H54 (cell line): Measurements from ENCODE around the gene TBKBP1.

ENCODE experiments used
- DNase-seq: peaks from one replicate; pipeline ENCODE4 v3.0.0; 2011; ENCODE audit warnings: low spot score, mixed read lengths; ENCODE audit not compliant: insufficient read length
- FAIRE-seq: peaks from 3 replicates; lab custom pipeline; 2011; peaks lifted over from hg19 to GRCh38; lab: Jason Lieb, UNC
- POLR2A ChIP-seq: IDR thresholded peaks from 2 replicates; pipeline ENCODE4 v1.6.1; 2011; ENCODE audit warnings: low read depth, mild to moderate bottlenecking, low read length

TBKBP1 gene

DNA sequence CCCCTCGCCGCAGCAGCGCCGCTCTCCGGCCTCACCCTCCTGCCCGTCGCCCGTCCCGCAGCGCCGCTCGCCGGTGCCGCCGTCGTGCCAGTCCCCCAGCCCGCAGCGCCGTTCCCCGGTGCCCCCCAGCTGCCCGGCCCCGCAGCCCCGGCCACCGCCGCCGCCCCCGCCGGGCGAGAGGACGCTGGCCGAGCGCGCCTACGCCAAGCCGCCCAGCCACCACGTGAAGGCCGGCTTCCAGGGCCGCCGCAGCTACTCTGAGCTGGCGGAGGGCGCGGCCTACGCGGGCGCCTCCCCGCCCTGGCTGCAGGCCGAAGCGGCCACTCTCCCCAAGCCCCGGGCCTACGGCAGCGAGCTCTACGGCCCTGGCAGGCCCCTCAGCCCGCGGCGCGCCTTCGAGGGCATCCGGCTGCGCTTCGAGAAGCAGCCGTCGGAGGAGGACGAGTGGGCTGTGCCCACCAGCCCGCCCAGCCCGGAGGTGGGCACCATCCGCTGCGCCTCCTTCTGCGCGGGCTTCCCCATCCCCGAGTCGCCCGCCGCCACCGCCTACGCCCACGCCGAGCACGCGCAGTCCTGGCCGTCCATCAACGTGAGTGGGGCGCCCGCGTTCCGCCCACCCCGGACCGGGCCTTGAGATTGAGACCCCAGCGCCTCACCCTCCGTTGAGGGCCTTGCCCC, 15.0 kb downstream of the TBKBP1 start:
- no peak for FAIRE-seq
- TF ChIP-seq POLR2A = no peak
- no peak for DNase-seq

GRCh38 chr17:47709594-47709993, 15.6 kb downstream of the TBKBP1 start:
- DNase-seq (no peak), FAIRE-seq (no peak)
- TF ChIP-seq POLR2A = no peak

- no peak for TF ChIP-seq POLR2A
- no peak for DNase-seq
- no peak for FAIRE-seq
Observed at GRCh38 chr17:47711366-47712099, 17.6 kb downstream of the TBKBP1 start.

DNA sequence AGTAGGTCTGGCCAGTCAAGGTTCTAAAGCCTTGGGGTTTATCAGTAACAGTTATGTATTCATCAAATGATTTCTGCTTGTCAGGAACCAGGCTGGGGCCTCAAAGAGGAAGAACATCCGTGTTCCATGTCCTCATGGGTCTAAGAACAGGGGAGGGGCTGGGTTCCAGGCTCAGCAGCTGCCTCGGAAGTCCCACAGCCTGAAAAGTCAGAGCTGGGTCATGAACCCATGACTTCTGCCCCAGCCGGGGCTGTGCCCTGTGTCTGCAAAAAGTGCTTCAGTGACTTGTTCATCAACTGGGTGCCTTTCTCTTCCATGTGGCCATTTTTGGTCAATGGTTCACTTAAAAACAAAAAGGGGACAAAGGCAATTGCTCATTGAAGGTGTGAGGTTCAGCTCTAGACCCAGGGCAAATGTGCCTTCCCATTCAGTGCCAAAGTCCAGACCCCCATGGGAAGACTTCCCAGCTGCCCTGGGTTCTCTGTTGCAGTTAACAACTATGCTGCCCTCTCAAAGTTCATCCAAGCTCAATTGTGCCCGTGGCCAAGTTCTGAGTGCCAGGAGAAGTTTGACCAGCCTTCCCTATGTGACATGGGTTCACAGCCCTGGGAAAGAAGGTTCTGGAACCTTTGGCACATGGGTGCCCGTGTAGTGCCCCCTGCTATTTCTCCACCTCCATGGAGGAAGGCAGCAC, 18.5 kb downstream of the TBKBP1 start:
- TF ChIP-seq POLR2A = no peak
- FAIRE-seq = no peak
- DNase-seq = no peak

- no peak for FAIRE-seq
- DNase-seq = no peak
- no peak for TF ChIP-seq POLR2A
Observed at GRCh38 chr17:47713980-47714700, 20.2 kb downstream of the TBKBP1 start.

DNA sequence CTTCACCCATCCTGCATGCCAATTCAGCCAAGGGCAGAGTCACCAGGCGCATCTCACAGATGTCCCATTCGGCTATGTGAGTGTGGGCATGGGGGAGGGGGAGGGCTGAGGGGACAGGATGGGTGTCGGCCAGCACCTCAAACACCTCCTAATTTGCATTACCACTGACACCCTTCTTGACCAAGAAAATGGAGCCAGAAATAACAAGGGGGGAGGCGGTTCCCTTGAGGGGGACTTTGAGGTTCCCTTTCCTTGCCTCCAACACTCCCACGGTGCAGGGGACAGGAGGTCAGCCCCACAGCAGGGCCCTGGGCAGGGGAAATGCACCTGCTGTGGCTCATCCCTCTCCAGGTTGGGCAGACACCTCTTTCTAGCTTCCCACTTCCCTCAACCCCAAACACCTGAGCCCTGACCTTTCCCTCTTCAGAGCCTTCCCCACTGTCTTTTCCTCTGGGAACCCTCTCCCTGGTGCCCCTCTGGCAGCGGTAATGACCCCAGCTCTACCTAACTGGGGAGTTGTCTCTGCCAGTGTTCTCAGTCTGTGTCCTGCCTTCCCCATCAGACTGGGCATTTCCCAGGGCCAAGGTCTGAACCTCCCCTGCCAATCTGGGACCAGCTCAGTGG, 20.9 kb downstream of the TBKBP1 start:
- TF ChIP-seq POLR2A = no peak
- FAIRE-seq = no peak
- no peak for DNase-seq

GRCh38 chr17:47715669-47716325, 21.8 kb downstream of the TBKBP1 start:
- DNase-seq (no peak), FAIRE-seq (no peak)
- TF ChIP-seq POLR2A = no peak

DNA sequence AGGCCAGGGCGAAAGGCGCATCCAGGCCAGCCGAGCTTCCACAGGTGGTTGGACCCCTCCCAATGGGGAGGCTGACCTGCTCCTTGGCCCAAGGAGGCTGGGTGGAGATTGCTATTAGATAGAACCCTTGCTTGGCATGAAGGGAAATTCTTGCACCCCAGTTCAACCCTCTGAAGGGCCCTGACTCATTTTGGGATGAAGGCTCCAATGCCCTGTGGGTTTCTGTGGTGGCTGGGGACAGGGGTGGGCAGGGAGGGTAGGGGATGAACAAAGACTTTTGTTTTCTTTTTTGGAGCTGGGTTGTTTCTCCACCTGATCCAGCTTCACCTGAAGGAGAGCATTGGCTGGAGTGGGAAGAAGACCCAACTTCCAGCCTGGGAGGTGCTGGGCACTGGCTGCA, 22.4 kb downstream of the TBKBP1 start:
- DNase-seq = no peak
- no peak for FAIRE-seq
- no peak for TF ChIP-seq POLR2A

DNA sequence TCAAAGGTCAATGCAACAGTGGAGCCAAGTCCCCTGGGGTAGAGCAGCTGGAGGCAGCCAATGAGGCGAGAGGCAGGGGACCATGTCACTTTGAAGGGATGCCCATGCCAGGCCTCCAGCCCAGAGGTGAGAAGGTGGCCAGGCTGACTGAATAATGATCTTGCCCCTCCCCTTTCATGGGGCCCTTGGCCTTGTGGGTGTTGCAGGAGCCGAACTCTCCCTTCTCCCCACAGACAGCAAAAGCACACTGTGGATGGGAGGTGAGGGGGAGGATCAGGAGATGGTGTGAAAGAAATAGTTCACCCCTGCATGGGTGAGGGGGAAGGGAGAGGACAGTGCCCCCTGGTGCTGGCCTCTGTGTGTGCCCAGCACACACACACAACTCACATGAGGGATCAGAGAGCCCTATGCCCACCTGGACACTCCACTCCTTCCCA, 23.3 kb downstream of the TBKBP1 start:
- no peak for FAIRE-seq

GRCh38 chr17:47717979-47718621, 24.1 kb downstream of the TBKBP1 start:
- DNase-seq (no peak), FAIRE-seq (no peak)
- TF ChIP-seq POLR2A = no peak

More for the DNA sequence above, 23.3 kb downstream of the TBKBP1 start:
- no peak for TF ChIP-seq POLR2A
- no peak for DNase-seq

DNA sequence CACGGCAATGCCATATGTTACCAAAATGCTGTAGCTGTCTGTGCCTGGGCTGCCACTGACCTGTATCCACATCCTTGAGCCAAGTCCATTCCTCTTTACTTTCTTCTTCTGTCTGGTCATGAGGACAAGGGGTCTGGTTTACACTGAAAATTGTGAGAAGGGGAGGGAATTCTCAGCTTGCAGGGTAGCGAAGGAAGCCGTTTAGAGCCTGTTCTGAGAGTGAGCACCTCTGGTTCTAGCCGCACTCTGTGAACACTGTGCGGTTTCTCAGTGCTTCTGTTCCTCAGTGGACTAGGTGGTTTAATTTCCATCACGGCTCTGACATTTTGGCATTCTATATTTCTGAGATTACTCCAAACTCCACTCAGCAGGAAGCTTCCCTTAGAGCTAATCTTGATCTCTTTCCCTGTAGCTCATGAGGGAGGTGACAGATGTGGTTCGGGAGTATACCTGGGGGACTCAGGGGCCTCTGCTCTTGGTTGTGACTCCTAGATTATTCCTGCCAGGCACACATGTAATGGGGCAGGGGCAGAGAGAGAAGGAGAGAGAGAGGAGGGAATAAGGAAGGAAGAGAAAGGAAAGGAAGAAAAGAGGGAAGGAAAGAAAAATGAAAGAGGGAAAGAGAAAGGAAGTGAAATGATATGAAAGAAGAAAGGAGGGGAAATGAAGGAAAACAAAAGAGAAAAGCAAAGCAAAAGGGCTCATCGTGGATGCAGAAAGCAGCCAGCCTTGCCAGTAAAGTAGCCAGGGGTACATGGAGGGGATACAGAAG, 24.9 kb downstream of the TBKBP1 start:
- no peak for TF ChIP-seq POLR2A
- FAIRE-seq (no peak), DNase-seq (no peak)
